Omental fat pad (tissue), 4 donors: ENCODE results near the gene NASP. TPM values are rescaled to one million over a fixed set of nuclear protein-coding genes. Genes with fewer than 3 reads are reported as not detected.
"Not testable (repeated sequence)": the region's sequence is repeated elsewhere in the genome, so short reads cannot be mapped to it uniquely, and the experiment has no call there.

Experiments
- ATAC-seq: fragments of 150-250 bp; one replicate; pipeline ENCODE4 v1.9.1; 2016; ENCODE audit warnings: mild to moderate bottlenecking, moderate library complexity; ENCODE audit not compliant: low FRiP score
- DNase-seq: peaks from one replicate; pipeline ENCODE4 v3.0.0-alpha.2; 2019; ENCODE audit warnings: low spot score
- total RNA-seq, 4 donors: library from RNA; depleted of rRNA; stranded (reverse); fragments of >200 nt; gene quantifications; one replicate each; pipeline ENCODE4 v1.1.0, GENCODE V29; 2016
- TF ChIP-seq, protein P1 (sequence below), 3 donors: fragments of 450-650 bp; IDR thresholded peaks; one replicate each; pipeline ENCODE4 v1.5.1; 2016 to 2017; ENCODE audit warnings: antibody characterized with exemption in 3 of 3, mild to moderate bottlenecking in 3 of 3, moderate library complexity in 2 of 3

Gene NASP
- total RNA-seq, 4 donors from 2014 or later = 48.0 to 96.5 (median 80.6) TPM

DNA sequence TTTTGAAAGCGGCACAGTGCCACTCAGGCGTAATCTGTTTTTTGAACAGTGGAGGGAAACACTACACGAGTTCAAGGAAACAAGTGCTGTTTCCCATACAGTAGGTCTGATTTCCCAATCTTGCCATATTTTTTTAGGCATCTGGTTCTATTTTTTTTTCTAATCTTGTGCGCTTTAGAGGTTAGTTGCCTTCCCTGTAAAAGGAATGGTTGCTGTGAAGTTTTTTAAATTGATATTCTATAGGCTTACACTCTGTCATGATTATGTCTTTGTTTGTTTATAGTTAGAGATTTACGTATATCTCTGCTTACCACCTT lies 1.2 kb downstream of the NASP start:
- no peak for ATAC-seq
- no peak for DNase-seq
- TF ChIP-seq, protein P1, sequence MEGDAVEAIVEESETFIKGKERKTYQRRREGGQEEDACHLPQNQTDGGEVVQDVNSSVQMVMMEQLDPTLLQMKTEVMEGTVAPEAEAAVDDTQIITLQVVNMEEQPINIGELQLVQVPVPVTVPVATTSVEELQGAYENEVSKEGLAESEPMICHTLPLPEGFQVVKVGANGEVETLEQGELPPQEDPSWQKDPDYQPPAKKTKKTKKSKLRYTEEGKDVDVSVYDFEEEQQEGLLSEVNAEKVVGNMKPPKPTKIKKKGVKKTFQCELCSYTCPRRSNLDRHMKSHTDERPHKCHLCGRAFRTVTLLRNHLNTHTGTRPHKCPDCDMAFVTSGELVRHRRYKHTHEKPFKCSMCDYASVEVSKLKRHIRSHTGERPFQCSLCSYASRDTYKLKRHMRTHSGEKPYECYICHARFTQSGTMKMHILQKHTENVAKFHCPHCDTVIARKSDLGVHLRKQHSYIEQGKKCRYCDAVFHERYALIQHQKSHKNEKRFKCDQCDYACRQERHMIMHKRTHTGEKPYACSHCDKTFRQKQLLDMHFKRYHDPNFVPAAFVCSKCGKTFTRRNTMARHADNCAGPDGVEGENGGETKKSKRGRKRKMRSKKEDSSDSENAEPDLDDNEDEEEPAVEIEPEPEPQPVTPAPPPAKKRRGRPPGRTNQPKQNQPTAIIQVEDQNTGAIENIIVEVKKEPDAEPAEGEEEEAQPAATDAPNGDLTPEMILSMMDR (IDR thresholded peaks at IDR 0.05) = no peak

DNA sequence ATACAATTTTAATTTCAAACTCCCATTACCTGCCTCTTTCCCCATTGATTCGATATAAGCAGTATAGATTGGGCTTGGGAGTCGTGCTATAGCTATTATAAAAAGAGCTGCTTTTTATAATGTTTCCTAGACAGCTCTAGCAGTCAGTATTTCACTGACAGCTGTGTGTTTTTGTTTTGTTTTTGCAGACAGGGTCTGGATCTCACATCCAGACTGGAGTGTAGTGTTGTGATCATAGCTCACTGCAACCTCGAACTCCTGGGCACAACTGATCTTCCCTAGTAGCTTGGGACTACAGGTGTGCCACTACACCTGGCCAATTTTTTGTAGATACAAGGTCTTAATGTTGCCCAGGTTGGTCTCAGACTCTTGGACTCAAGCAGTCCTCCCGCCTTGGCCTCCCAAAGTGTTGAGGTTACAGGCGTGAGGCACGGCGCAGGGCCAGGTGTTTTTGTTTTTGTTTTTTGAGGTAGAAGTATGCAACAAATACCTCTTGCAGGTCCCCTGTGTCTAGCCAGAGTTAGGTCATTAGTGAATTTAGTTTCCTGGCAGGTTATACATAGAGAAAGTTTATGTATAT lies 1.7 kb downstream of the NASP start:
- no peak for ATAC-seq

DNA sequence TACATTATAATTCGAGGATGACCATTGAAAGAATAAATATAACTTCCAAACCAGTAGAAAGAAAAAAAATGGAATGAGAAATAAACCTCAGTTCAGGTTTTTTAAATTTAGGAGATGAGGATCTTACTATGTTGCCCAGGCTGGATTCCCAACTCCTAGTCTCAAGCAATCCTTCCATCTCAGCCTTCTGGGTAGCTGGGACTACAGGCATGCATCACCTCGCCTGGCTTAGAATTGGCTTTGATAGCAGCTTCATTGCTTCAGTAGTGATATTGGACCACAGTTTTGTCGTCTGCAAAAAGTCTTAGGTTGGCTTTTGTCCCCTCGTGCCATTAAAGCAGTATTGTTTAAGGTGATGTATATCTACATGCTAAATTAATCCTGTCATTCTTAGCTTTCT lies 2.9 kb downstream of the NASP start:
- DNase-seq (no peak), ATAC-seq (no peak)
- TF ChIP-seq, protein P1 (IDR thresholded peaks at IDR 0.05) = no peak

More for the DNA sequence above, 1.7 kb downstream of the NASP start:
- DNase-seq = no peak
- TF ChIP-seq, protein P1 (IDR thresholded peaks at IDR 0.05) = no peak

DNA sequence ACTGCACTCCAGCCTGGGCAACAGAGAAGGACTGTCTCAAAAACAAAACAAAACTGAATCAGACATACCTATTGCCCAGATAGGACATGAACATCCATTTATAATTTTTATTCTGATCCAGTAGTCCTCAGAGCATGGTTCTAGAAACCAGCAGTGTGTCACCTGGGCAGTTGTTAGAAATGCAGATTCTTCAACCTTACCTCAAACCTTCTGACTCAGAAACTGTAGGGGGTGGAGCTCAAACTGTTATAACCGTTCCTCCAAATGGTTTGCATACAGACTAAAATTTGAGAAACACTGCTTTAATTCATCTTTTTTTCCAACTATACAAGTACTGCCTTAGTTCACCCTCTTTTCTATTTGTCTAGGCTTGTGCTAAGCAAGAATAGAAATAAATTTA lies 6.0 kb downstream of the NASP start:
- ATAC-seq (no peak), DNase-seq (no peak)
- TF ChIP-seq, protein P1 (IDR thresholded peaks at IDR 0.05) = no peak

GRCh38 chr1:45594412-45594811 lies 10.6 kb downstream of the NASP start:
- TF ChIP-seq, protein P1 (IDR thresholded peaks at IDR 0.05) = no peak
- ATAC-seq = no peak
- DNase-seq = no peak

DNA sequence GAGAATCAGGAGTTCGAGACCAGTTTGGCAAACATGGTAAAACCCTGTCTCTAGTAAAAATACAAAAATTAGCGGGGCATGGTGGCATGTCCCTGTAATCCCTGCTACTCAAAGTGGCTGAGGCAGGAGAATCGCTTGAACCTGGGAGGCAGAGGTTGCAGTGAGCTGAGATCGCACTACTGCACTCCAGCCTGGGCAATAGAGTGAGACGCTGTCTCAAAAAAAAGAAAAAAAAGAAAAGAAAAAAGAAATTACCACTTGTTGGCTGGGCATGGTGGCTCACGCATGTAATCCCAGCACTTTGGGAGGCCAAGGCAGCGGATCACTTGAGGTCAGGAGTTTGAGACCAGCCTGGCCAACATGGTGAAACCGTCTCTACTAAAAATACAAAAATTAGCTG lies 12.9 kb downstream of the NASP start:
- not testable (repeated sequence) for DNase-seq, ATAC-seq

GRCh38 chr1:45604239-45604638 lies 20.4 kb downstream of the NASP start:
- no peak for ATAC-seq
- TF ChIP-seq, protein P1 (IDR thresholded peaks at IDR 0.05) = no peak

More at GRCh38 chr1:45604239-45604638, 20.4 kb downstream of the NASP start:
- no peak for DNase-seq
